HG03432 (cell line): ENCODE data around the gene CDH4.

ENCODE experiments used
- ATAC-seq: cut with Tn5 transposase; IDR thresholded peaks from one replicate; pipeline ENCODE4 v1.9.1; 2021; ENCODE audit warnings: mild to moderate bottlenecking, moderate library complexity; ENCODE audit not compliant: unreplicated experiment

The CDH4 gene

DNA sequence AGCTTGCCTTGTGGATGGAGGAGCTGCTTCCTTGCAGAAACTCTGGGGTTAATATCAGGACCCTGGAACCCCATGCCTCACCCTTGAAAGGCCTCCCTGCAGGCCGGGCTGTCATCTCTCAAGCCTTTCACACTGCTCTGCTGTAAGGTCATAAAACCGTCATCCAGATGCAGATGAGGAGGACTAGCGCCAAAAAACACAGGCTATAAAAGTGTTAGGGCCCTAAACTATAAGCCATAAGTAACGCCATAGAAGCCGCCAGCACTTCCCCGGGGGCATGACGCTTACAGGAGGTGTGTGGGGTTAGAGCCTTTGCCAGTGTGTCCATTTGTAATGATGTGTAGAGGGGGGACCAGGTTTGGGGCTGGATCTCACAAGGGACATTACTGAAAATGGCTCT lies 47.6 kb downstream of the CDH4 start:
- no peak for ATAC-seq

DNA sequence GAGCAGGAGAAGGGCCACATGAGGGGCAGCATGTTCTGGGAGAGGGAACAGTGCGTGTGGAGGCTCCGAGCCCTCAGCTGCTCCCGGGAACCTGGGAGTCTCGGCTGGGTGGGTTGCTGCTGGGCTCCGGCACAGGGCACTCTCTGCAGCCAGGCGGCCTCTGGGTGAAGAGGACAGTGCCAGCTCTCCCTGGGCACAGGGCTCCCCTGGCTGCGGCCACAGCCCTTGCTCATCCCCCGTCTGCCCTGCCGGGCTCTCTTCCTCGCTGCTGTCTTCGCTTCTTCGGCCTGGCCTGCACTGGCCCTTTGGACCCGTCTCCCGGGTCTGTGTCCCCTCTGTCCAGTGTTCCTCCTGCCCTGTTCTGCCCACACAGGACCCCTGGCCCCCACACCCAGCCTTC lies 48.2 kb downstream of the CDH4 start:
- no peak for ATAC-seq

DNA sequence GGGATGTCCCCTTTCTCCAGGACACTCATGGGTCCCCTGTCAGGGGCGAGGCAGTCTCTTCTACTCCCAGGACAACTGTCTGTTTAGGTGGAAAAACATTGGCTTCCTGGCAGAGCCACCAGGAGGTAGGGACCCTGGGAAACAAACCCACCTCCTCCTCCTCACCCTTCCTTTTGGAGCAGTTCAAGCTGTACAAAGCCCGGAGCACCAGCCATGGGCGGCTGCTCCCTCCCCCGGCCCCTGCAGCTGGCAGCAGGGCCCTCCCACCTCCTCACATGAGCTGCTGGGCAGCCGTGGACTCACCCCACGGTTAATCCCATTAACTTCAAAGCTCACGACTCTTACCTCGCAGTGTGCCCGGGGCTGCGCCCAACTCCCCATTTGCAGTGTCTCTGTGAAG lies 48.6 kb downstream of the CDH4 start:
- no peak for ATAC-seq

DNA sequence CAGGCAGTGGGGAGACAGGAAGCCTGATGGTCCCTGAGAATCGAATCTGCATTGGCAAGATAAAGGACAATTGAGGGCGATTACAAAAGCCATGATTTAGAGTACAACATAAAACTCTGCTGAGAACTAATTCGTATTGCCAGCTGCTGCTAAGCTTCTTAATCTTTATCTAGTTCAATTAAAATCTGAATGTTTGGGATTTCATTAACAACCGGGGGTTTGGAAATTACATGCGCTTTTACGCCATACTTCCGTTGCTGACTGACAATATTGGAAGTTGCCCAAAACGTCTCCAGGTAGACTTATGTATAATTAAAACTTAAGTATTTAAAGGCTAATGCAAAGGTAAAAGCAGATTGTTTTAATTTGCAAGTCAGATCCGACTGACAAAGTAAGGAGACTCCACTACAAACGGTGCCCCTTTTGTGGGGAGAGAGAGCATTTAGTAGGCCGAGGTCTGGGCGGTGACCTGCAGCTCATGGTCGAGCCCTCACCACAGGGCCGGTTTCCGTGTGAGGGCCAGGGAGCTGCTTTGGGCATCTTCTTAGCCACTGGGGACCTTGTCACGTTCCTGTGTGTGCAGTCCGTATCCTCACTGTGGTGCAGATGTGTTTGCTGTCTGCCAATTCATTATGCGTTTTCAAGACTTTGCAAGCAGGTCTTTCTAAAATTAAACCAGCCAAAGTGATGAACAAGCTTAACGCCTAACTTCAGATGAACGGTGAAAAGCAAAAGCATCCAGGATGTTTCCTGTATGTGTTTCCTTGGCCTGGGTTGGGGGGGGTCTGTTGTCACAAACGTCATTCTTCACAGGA lies 49.9 kb downstream of the CDH4 start:
- ATAC-seq, result no peak

DNA sequence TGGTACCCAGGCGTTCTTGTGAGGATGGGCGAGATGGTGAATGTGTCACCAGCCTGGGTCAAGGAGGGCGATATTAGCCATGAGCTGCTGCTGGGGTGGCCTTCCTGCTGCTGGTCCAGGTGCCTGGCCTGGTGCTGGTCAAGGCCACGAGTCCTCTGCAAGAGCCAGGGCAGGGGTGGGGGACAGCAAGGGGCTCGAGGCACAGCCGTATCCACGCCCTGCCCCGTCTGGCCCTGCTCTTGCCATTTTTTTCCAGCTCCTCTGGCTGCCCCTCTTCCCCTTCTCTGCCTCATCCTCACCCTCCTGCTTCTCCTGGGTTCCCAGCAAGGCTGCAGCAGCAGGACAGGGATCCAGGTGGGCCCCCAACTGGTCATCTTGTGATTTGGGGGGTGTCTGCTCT lies 51.2 kb downstream of the CDH4 start:
- ATAC-seq, result no peak

GRCh38 chr20:61303675-61304074 lies 51.6 kb downstream of the CDH4 start:
- ATAC-seq, result no peak

DNA sequence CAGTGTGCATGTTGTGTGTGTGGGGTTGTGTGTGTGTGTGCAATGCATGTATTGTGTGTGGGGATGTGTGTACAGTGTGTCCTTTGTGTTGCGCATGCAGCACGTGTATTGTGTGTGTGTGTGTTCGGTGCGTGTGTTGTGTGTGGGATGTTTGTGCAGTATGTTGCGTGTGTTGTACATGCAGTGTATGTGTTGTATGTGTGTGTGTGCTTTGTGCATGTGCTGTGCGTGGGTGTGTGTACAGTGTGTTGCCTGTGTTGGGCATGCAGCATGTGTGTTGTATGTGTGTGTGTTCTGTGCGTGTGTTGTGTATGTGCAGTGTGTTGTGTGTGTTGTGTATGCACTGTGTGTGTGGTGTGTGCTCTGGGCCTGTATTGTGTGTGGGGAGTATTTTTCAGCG lies 52.7 kb downstream of the CDH4 start:
- ATAC-seq, result no peak

GRCh38 chr20:61306937-61307475 lies 54.9 kb downstream of the CDH4 start:
- no peak for ATAC-seq

DNA sequence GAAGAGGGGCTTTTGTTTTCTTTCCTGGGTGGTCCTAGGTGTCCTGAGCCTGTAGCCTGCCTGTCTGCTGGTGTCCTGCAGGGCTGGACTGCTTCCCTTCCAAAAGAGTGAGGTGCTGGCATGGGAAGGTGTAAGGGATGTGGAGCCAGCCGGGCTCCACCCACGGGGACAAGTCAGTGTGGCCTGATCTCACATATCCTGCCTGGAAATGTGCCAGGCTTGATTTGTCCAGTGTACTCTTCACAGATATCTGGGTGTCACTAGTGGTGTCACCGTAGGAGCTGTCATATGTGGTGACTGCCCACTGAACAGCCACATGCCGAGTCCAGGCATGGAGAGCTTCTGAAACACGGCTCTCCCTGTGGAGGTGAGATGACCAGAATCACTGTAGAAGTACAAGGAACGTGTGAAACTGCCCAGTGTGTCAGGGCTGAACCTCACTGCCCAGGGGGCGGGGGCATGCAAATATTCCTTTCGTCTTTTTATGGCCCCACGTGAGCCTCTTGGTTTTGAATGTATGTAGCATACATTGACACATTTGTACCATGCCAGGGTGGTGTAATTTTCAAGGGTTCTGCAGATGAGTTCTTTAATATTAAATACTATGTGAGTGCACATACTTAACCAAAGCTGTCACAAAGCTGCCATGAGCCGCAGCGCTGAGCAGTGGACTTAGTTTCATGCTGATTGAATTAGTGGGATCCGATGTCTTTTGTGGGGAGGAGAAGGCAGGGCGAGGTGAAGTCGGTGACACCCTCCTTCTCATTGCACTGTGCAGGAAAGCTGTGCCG lies 55.8 kb downstream of the CDH4 start:
- ATAC-seq, result no peak

GRCh38 chr20:61308477-61308774 lies 56.4 kb downstream of the CDH4 start:
- no peak for ATAC-seq

GRCh38 chr20:61310954-61311353 lies 58.9 kb downstream of the CDH4 start:
- no peak for ATAC-seq

DNA sequence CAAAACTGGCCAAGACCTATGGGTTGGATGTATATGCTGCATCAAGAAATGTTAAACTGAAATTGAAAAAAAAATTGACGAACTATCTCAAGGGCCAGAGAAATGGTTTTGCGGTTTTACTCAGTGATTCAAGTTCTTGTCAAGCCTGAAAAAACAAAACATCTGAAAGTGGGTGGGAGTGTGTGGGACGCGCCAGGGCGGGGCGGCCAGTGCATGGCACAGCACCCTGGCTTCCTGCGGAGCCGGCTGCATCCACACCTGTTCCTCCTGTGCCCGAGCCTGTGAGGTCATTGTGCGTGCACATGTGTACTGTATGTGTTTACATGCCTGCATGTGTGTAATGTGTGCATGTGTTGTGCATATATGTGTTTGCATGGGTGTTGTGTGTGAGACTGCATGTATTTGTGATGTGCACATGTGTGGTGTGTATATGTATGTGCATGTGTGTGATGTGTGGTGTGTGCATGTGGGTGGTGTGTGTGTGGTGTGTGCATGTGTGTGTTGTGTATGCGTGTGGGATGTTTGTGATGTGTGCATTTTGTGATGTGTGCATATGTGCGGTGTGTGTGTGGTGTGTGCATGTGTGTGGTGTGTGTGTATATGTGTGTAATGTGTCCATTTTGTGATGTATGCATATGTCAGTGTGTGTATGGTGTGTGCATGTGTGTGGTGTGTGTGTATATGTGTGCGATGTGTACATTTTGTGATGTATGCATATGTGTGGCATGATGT lies 59.8 kb downstream of the CDH4 start:
- ATAC-seq, result no peak

DNA sequence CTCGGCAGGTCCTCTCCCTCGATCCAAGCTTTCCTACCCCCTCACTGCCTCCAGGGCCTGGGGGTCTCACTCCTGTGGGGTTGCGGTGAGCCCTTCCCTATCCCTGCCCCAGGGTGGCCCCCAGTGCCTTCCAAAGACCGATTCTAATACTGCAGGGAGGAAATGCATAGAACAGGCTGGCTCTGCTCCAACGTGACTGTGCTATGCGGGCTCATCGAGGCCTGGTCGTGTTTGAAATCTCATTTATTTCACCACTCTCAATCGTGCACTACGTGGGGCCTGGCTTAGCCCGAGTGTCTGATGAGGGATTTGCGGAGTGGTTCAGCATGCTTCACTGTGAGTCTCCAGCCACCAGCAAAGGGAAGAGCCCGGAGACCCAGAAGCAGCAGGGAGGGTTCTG lies 60.9 kb downstream of the CDH4 start:
- no peak for ATAC-seq

GRCh38 chr20:61313396-61313795 lies 61.3 kb downstream of the CDH4 start:
- no peak for ATAC-seq

DNA sequence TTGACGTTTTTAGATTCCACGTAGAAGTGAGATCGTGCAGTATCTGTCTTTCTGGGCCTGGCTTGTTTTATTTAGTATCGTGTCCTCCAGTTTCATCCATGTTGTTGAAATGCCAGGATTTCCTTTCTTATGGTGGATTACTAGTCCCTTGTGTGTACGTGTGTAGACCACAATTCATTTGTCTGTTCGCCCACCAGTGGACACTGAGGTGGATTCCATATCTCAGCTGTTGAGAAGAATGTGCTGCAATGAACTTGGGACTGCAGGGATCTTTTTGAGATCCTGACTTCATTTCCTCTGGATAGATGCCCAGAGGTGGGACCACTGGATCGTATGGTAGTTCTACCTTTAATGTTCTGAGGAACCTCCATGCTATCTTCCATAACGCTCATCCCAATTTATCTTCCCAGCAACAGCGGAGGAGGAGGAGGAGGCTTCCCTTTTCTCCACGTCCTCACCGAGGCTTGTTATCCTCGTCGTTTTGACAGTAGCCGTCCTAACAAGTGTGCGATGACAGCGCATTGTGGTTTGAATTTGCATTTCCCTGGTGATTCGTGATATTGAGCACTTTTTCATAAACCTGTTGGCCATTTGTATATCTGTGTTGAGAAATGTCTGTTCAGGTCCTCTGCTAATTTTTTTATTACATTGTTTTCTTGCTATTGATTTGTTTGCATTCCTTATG lies 62.4 kb downstream of the CDH4 start:
- ATAC-seq, result no peak

DNA sequence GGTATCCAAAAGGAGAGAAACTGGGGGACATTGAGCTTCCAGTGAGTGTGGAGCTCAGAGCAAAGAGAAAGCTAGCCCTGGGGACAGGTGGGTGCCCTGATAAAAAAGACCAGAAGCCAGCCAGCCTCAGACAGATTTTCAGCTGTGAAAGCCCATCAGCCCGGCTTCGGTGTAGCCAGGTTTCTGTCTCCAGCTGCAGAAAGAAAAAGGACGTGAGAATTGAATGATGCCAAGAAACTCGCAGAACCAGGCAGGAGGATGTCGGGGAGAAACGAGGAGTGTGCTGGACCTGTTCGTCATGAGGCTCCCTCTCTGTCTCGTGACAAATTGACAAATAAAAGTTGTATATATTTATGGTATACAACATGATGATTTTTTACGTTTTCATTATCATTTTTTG lies 63.3 kb downstream of the CDH4 start:
- ATAC-seq, result no peak

- no peak for ATAC-seq
Observed at GRCh38 chr20:61316346-61316745, 64.3 kb downstream of the CDH4 start.

- ATAC-seq, result no peak
Observed at GRCh38 chr20:61317966-61318530, 66.0 kb downstream of the CDH4 start.

- ATAC-seq, result no peak
Observed at GRCh38 chr20:61320691-61321425, 68.8 kb downstream of the CDH4 start.

- ATAC-seq, result no peak
Observed at GRCh38 chr20:61321481-61321880, 69.4 kb downstream of the CDH4 start.
